OCI-LY7 (cell line): ENCODE measurements around the gene SAP30L. TPM values are rescaled to one million over a fixed set of nuclear protein-coding genes. Genes with fewer than 3 reads are reported as not detected.

Experiments
- BruUV-seq: library from RNA; stranded (reverse); fragments of 400-500 nt; replicated peaks from 2 replicates; lab custom pipeline; 2021; lab: Mats Ljungman, UMichigan
- CTCF ChIA-PET: fragments of 300-600 bp; sonication (Branson Sonifier 250); formaldehyde crosslinking; loops from one replicate; lab custom pipeline; 2022; ENCODE audit warnings: antibody characterized with exemption; ENCODE audit not compliant: unreplicated experiment; lab: Charles Lee
- POLR2A ChIA-PET: fragments of 300-600 bp; sonication (Branson Sonifier 250); formaldehyde crosslinking; loops from one replicate; lab custom pipeline; 2022; ENCODE audit warnings: antibody characterized with exemption; lab: Charles Lee
- DNase-seq: peaks from one replicate; pipeline ENCODE4 v3.0.0-alpha.2; 2015; ENCODE audit warnings: low spot score
- H2AFZ ChIP-seq: fragments of 200-600 bp; sonication (generic), shearing (Covaris generic); 2 replicates; pipeline ENCODE4 v1.6.1; 2014; ENCODE audit warnings: mild to moderate bottlenecking, antibody characterized with exemption, low read length, moderate library complexity
- H3K27ac ChIP-seq: fragments of 200-600 bp; sonication (generic); 2 replicates; pipeline ENCODE4 v1.5.1; 2014; ENCODE audit warnings: mixed run types, low read depth, mild to moderate bottlenecking, moderate library complexity, low read length, inconsistent platforms; ENCODE audit not compliant: poor library complexity, severe bottlenecking
- H3K36me3 ChIP-seq: fragments of 200-600 bp; sonication (generic); 2 replicates; pipeline ENCODE4 v1.6.1; 2014; ENCODE audit warnings: mild to moderate bottlenecking, antibody characterized with exemption, low read length, moderate library complexity, mixed read lengths; ENCODE audit not compliant: insufficient read depth
- H3K4me1 ChIP-seq: fragments of 200-600 bp; sonication (generic); 2 replicates; pipeline ENCODE4 v1.5.1; 2014; ENCODE audit warnings: mild to moderate bottlenecking, low read length; ENCODE audit not compliant: insufficient read depth, poor library complexity, severe bottlenecking
- H3K4me2 ChIP-seq: fragments of 200-600 bp; sonication (generic); 2 replicates; pipeline ENCODE4 v1.6.1; 2014; ENCODE audit warnings: mild to moderate bottlenecking, low read length
- H3K4me3 ChIP-seq: fragments of 200-600 bp; sonication (generic); 2 replicates; pipeline ENCODE4 v1.5.1; 2014; ENCODE audit warnings: mild to moderate bottlenecking, low read depth, low read length; ENCODE audit not compliant: poor library complexity, severe bottlenecking
- H3K79me2 ChIP-seq: fragments of 200-600 bp; sonication (generic); 2 replicates; pipeline ENCODE4 v1.6.1; 2016; ENCODE audit warnings: low read depth, mild to moderate bottlenecking, low read length, moderate library complexity, mixed read lengths; ENCODE audit not compliant: insufficient read depth
- H3K9me2 ChIP-seq: fragments of 200-600 bp; sonication (generic); 2 replicates; pipeline ENCODE4 v1.6.1; 2016; ENCODE audit warnings: mild to moderate bottlenecking, low read length, mixed read lengths; ENCODE audit not compliant: insufficient read depth
- H3K9me3 ChIP-seq: fragments of 200-600 bp; sonication (generic); 2 replicates; pipeline ENCODE4 v1.6.1; 2014; ENCODE audit warnings: mild to moderate bottlenecking, mixed run types, low read length, mixed read lengths
- H4K20me1 ChIP-seq: fragments of 200-600 bp; sonication (generic); 2 replicates; pipeline ENCODE4 v1.6.1; 2014; ENCODE audit warnings: mild to moderate bottlenecking, antibody characterized with exemption, low read length, moderate library complexity, mixed read lengths; ENCODE audit not compliant: insufficient read depth
- CTCF ChIP-seq: fragments of 200-600 bp; sonication (generic); conservative IDR thresholded peaks from 2 replicates; pipeline ENCODE4 v1.5.1; 2014; ENCODE audit warnings: mild to moderate bottlenecking, antibody characterized with exemption, low read length, moderate library complexity, mixed read lengths
- EZH2phosphoT487 ChIP-seq: fragments of 200-600 bp; sonication (generic); IDR thresholded peaks from 2 replicates; pipeline ENCODE4 v1.6.1; 2018; ENCODE audit warnings: low read depth, borderline replicate concordance, mild to moderate bottlenecking, mixed run types, antibody characterized with exemption, low read length, moderate library complexity, mixed read lengths
- intact Hi-C: fragments of 100-400 bp; cut with micrococcal nuclease; formaldehyde crosslinking; loops from one replicate; pipeline ENCODE4 v1.10.0; 2022; ENCODE audit not compliant: unreplicated experiment
- total RNA-seq, 2 experiments: library from RNA; depleted of rRNA in 1 of 2; stranded (reverse); fragments of >200 nt in 1 of 2; shearing (Covaris generic) in 1 of 2; gene quantifications; 2 replicates each; pipeline ENCODE4 v1.2.3, GENCODE V29; 2014 to 2022

Gene SAP30L
- total RNA-seq, 2 experiments from 2014 or later: 37.5 to 38.7 TPM

GRCh38 chr5:154479944-154480750 is 34.4 kb downstream of the SAP30L start:
- Histone ChIP-seq H3K79me2 (no peaks in the 10 kb centered on the region), H4K20me1 (no peaks in the 10 kb centered on the region), H3K4me2 (no peak overlapping the region), H3K4me3 (no peak overlapping the region), H3K4me1 (no peaks in the 10 kb centered on the region), H3K36me3 (no peaks in the 10 kb centered on the region), H3K27ac (no peak overlapping the region), H2AFZ (no peak overlapping the region), H3K9me2 (no peaks in the 10 kb centered on the region), H3K9me3 (no peaks in the 10 kb centered on the region)
- CTCF ChIA-PET: no interaction called here
- POLR2A ChIA-PET: interaction anchor here (0.6 kb wide), 1 partner anchor 410 kb away, joined by 3 read pairs; no protein-coding TSS in a partner anchor
- DNase-seq: no peak
- intact Hi-C loops: no loop called here
- TF ChIP-seq EZH2phosphoT487: no peak
- TF ChIP-seq CTCF: no peak
- BruUV-seq: no TSS peak

- no TSS peak for BruUV-seq
- H4K20me1 ChIP-seq: no peaks in the 10 kb centered on the region
- ChIA-PET POLR2A (no interaction called here), CTCF (no interaction called here)
- DNase-seq: no peak
- intact Hi-C loops: no loop called here
- no peak overlapping the region for H3K4me3 ChIP-seq
- no peak overlapping the region for H3K4me2 ChIP-seq
- H3K27ac ChIP-seq: no peak overlapping the region
- no peak overlapping the region for H2AFZ ChIP-seq
- no peaks in the 10 kb centered on the region for H3K36me3 ChIP-seq
- H3K4me1 ChIP-seq: no peaks in the 10 kb centered on the region
- no peaks in the 10 kb centered on the region for H3K9me3 ChIP-seq
- H3K79me2 ChIP-seq: no peaks in the 10 kb centered on the region
- H3K9me2 ChIP-seq: no peaks in the 10 kb centered on the region
- no peak for TF ChIP-seq EZH2phosphoT487
- TF ChIP-seq CTCF: no peak
Observed at GRCh38 chr5:154480847-154481246, 35.0 kb downstream of the SAP30L start.
